Vagina (tissue), 2 donors: ENCODE results near the gene MPPED1.

Experiments used
- POLR2A ChIP-seq, 2 donors: fragments of 450-650 bp; IDR thresholded peaks; one replicate each; pipeline ENCODE4 v1.6.1; 2017; ENCODE audit warnings: antibody characterized with exemption in 2 of 2, mild to moderate bottlenecking in 2 of 2, moderate library complexity in 2 of 2
- POLR2AphosphoS5 ChIP-seq, 2 donors: sonication (generic); formaldehyde crosslinking; IDR thresholded peaks; one replicate each; pipeline ENCODE4 v1.9.0; 2017; ENCODE audit warnings: antibody characterized with exemption in 2 of 2, mild to moderate bottlenecking in 2 of 2, low read depth in 1 of 2; ENCODE audit not compliant: insufficient read depth in 1 of 2
- TF ChIP-seq, protein P1 (sequence below), 3 experiments: fragments of 450-650 bp in 2 of 3; fragments of 200-600 bp in 1 of 3; sonication (generic) in 1 of 3; IDR thresholded peaks; one replicate each; pipeline ENCODE4 v1.5.1; 2017 to 2019; ENCODE audit warnings: antibody characterized with exemption in 3 of 3, mild to moderate bottlenecking in 2 of 3, moderate library complexity in 2 of 3

DNA sequence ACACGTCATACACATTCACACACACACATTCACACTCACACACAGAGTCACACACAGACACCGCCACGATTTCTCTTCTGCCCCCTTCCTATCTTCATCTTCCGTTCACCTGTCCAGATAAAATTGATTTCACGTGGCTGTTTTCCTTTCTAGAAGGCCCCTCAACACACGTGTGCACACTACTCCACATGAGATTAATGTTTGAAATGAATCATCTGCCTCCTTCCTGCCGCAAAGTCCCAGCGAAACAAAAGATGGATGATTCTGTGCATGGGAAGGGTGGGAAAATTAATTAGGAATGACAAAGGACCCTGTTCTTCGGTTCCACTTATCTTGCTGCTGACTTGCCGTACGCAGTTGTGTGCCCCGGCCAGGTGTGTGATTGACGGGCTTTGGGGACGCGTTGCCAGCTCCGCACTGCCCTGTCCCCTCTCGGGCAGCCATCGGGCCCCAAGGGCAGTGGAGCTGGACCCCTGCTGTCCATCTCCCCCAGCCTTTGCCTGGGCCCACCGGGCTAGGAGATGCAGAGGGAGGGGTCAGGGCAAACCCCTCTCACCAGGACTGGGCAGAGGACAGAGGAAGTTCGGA lies 73.8 kb downstream of the MPPED1 start:
- TF ChIP-seq POLR2A (IDR thresholded peaks at IDR 0.05) (no peak), POLR2AphosphoS5 (IDR thresholded peaks at IDR 0.05; ENCODE audit: insufficient read depth in 1 of 2, low read depth in 1 of 2) (no peak)
- TF ChIP-seq, protein P1, sequence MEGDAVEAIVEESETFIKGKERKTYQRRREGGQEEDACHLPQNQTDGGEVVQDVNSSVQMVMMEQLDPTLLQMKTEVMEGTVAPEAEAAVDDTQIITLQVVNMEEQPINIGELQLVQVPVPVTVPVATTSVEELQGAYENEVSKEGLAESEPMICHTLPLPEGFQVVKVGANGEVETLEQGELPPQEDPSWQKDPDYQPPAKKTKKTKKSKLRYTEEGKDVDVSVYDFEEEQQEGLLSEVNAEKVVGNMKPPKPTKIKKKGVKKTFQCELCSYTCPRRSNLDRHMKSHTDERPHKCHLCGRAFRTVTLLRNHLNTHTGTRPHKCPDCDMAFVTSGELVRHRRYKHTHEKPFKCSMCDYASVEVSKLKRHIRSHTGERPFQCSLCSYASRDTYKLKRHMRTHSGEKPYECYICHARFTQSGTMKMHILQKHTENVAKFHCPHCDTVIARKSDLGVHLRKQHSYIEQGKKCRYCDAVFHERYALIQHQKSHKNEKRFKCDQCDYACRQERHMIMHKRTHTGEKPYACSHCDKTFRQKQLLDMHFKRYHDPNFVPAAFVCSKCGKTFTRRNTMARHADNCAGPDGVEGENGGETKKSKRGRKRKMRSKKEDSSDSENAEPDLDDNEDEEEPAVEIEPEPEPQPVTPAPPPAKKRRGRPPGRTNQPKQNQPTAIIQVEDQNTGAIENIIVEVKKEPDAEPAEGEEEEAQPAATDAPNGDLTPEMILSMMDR (IDR thresholded peaks at IDR 0.05), result no peak
